RWPE2 (cell line): ENCODE measurements around the gene SALL4.

Experiments
- ATAC-seq: fragments of 200-7000 bp; cut with Tn5 transposase; 3 replicates; pipeline ENCODE4 v1.9.1; 2021; ENCODE audit warnings: low read depth
- DNase-seq: peaks from one replicate; pipeline ENCODE4 v3.0.0-alpha.2; 2020; ENCODE audit warnings: low spot score
- H3K27ac ChIP-seq: fragments of 450-650 bp; 2 replicates; pipeline ENCODE4 v1.5.1; 2017; ENCODE audit warnings: mild to moderate bottlenecking; ENCODE audit not compliant: poor library complexity, severe bottlenecking
- H3K27me3 ChIP-seq: fragments of 250-450 bp; sonication (Bioruptor Pico); 2 replicates; pipeline ENCODE4 v1.5.1; 2021; ENCODE audit warnings: mild to moderate bottlenecking, moderate library complexity; ENCODE audit not compliant: insufficient read depth, poor library complexity, severe bottlenecking
- H3K36me3 ChIP-seq: fragments of 250-450 bp; sonication (Bioruptor Pico); 2 replicates; pipeline ENCODE4 v1.5.1; 2020; ENCODE audit warnings: low read depth, mild to moderate bottlenecking, moderate library complexity
- H3K4me1 ChIP-seq: fragments of 250-450 bp; sonication (Bioruptor Pico); 2 replicates; pipeline ENCODE4 v1.5.1; 2021; ENCODE audit warnings: mild to moderate bottlenecking, moderate library complexity; ENCODE audit not compliant: insufficient read depth, poor library complexity, severe bottlenecking
- H3K4me3 ChIP-seq: fragments of 250-450 bp; sonication (Bioruptor Pico); 2 replicates; pipeline ENCODE4 v1.5.1; 2021; ENCODE audit warnings: mild to moderate bottlenecking, moderate library complexity; ENCODE audit not compliant: severe bottlenecking
- H3K9me3 ChIP-seq: fragments of 250-450 bp; sonication (Bioruptor Pico); 2 replicates; pipeline ENCODE4 v1.5.1; 2021; ENCODE audit warnings: mild to moderate bottlenecking, moderate library complexity; ENCODE audit not compliant: severe bottlenecking
- TF ChIP-seq, protein P1 (sequence below): fragments of 450-650 bp; IDR thresholded peaks from one replicate; pipeline ENCODE4 v1.5.1; 2017; ENCODE audit warnings: mild to moderate bottlenecking, moderate library complexity; ENCODE audit not compliant: poor library complexity, severe bottlenecking

The SALL4 gene

DNA sequence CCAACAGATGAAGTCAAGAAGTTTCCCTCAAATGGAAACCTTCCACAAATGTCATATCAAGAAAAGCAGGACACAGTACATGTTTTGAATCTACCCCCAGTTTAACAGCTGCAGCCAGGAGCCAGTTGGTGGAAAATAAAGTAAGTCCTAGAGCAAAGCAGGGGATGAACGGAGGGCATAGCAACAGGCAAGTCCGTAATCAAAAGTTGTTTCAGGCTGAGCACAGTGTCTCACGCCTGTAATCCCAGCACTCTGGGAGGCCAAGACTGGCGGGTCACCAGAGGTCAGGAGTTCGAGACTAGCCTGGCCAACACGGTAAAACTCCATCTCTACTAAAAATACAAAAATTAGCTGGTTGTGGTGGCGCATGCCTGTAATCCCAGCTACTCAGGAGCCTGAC lies 2.4 kb upstream of the SALL4 start:
- ATAC-seq: no peak
- H3K4me3 ChIP-seq: no peak overlapping the region
- no peaks in the 10 kb centered on the region for H3K27me3 ChIP-seq
- peaks cover 6% of the 10 kb centered on the region for H3K4me1 ChIP-seq
- no peaks in the 10 kb centered on the region for H3K36me3 ChIP-seq
- TF ChIP-seq, protein P1, sequence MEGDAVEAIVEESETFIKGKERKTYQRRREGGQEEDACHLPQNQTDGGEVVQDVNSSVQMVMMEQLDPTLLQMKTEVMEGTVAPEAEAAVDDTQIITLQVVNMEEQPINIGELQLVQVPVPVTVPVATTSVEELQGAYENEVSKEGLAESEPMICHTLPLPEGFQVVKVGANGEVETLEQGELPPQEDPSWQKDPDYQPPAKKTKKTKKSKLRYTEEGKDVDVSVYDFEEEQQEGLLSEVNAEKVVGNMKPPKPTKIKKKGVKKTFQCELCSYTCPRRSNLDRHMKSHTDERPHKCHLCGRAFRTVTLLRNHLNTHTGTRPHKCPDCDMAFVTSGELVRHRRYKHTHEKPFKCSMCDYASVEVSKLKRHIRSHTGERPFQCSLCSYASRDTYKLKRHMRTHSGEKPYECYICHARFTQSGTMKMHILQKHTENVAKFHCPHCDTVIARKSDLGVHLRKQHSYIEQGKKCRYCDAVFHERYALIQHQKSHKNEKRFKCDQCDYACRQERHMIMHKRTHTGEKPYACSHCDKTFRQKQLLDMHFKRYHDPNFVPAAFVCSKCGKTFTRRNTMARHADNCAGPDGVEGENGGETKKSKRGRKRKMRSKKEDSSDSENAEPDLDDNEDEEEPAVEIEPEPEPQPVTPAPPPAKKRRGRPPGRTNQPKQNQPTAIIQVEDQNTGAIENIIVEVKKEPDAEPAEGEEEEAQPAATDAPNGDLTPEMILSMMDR: no peak
- H3K27ac ChIP-seq: no peak overlapping the region
- DNase-seq: peak; percentile 23
- no peaks in the 10 kb centered on the region for H3K9me3 ChIP-seq

- TF ChIP-seq, protein P1: no peak
- Histone ChIP-seq H3K9me3 (no peaks in the 10 kb centered on the region), H3K27ac (no peak overlapping the region), H3K4me1 (peaks cover 6% of the 10 kb centered on the region), H3K4me3 (no peak overlapping the region), H3K36me3 (no peaks in the 10 kb centered on the region), H3K27me3 (no peaks in the 10 kb centered on the region)
- ATAC-seq (peak; percentile 47), DNase-seq (peak; percentile 5)
Observed at GRCh38 chr20:51803148-51803854, 980 bp upstream of the SALL4 start.

- no peak overlapping the region for H3K27ac ChIP-seq
- H3K4me3 ChIP-seq: no peak overlapping the region
- H3K4me1 ChIP-seq: peaks cover 6% of the 10 kb centered on the region
Observed at GRCh38 chr20:51801823-51802123, 548 bp downstream of the SALL4 start.

DNA sequence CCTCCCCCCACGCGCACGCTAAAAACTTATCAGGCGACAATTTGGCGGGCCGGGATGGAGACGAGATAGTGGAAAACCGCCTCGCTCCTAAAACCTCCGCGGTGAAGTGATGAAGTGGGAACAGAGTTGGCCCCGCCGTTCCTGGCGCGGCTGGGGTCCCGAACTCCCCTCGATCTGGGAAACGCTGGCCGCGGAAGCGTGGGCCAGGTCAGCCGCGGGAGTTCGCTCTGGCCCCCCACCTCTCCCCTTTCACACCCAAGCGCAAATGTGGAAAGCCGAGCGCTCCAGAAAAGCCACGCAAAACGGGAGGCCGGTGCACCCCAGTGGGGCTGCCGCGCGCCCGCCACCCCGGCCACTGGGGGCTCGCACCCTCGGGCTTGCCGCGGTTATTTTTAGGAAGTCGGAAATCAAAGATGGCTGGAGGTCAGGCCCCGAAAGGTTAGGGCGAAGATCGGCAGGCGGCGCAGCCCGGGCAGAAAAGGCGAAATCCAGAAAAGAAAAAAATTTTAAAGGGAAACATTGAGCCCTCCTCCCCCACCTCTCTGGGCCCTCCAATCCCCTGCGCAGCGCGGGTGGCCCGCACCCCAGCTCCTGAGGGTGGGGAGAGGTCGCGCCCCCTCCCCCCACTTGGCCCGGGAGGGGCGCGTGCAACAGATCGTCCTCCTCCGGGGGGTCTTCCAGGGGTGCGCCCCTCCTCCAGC lies 1.0 kb downstream of the SALL4 start:
- Histone ChIP-seq H3K27ac (no peak overlapping the region), H3K27me3 (no peaks in the 10 kb centered on the region), H3K9me3 (no peaks in the 10 kb centered on the region), H3K36me3 (no peaks in the 10 kb centered on the region), H3K4me3 (peak overlapping the region; percentile 44), H3K4me1 (peaks cover 6% of the 10 kb centered on the region)
- DNase-seq (no peak), ATAC-seq (peak; percentile 10; the same call in 1 of the 3 replicates)
- TF ChIP-seq, protein P1: peak; percentile 70

More at GRCh38 chr20:51801823-51802123, 548 bp downstream of the SALL4 start:
- DNase-seq (no peak), ATAC-seq (no peak)
- Histone ChIP-seq H3K27me3 (no peaks in the 10 kb centered on the region), H3K9me3 (no peaks in the 10 kb centered on the region), H3K36me3 (no peaks in the 10 kb centered on the region)
- TF ChIP-seq, protein P1: no peak

GRCh38 chr20:51800872-51801121 lies 1.5 kb downstream of the SALL4 start:
- Histone ChIP-seq H3K4me1 (peaks cover 6% of the 10 kb centered on the region), H3K9me3 (no peaks in the 10 kb centered on the region), H3K27me3 (no peaks in the 10 kb centered on the region), H3K4me3 (peak overlapping the region; percentile 44), H3K27ac (no peak overlapping the region), H3K36me3 (no peaks in the 10 kb centered on the region)
- DNase-seq (peak; percentile 81), ATAC-seq (peak; percentile 9)
- TF ChIP-seq, protein P1: no peak
